Brain pericyte (primary cell): ENCODE results near the gene NRXN3.

ENCODE experiments used
- DNase-seq: peaks from one replicate; pipeline ENCODE4 v3.0.0-alpha.2; 2012; ENCODE audit warnings: low read depth, low spot score

The NRXN3 gene

GRCh38 chr14:79134361-79134760 is 964.2 kb downstream of the NRXN3 start:
- DNase-seq: no peak

GRCh38 chr14:79136071-79137044 is 966.2 kb downstream of the NRXN3 start:
- DNase-seq: no peak

DNA sequence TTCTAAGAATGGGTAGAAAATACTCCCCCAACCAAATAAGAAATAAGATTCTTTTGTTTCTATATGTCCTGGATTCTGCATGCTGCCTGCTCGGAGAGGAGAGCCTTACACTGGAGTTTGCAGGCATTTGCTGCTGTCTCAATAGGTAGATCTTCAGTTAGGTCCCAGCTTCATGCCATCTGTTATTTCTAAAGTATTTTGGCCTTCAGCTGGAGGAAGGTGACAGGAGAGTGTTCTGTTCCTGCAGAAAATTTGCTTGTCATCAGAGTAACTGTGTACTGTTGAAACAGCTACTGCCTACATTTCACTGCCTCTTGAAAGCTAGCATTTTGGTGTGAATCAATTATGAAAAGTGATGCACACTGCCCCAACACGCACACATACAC is 966.9 kb downstream of the NRXN3 start:
- no peak for DNase-seq

- no peak for DNase-seq
Measured at GRCh38 chr14:79137836-79138235, 967.7 kb downstream of the NRXN3 start.

GRCh38 chr14:79144896-79145295 is 974.7 kb downstream of the NRXN3 start:
- no peak for DNase-seq

DNA sequence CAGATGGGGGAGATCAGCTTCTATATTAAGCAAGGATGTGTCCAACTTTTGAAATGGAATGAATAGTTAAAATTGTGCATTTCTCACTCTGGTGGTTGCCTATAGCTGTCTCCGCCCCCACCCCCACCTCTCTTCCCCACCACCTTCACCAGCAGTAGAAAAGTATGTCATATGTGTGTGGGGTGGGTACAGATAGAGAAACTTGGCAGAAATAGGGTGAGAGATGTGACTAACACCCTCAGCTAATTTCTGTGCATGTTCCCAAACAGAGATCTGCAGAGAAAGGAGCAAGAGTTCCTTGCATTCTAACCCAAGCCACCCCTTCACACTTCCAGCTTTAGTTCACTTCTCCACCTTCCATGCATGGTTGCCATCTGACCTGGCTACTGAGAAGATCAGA is 980.1 kb downstream of the NRXN3 start:
- no peak for DNase-seq

- DNase-seq: no peak
Measured at GRCh38 chr14:79157369-79157768, 987.2 kb downstream of the NRXN3 start.

GRCh38 chr14:79161571-79161970 is 991.4 kb downstream of the NRXN3 start:
- no peak for DNase-seq

DNA sequence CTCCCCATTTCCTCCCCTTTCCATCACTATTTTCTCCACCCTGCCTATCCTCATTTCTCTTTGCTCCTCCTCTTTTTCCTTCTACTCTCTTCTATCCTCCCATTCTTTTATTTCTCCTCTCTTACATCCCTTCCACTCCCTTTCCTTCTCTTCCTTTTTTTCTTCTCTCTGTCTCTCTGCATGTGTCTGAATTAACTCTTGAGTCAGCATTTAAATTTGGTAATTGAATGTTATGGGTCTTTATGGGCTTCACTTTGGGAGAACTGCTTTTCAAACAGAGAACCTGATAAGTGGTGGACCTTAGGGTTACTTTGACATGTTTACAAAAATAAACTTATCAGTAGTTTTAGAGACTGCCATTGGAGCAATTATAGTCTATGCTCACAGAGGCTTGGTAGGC is 992.7 kb downstream of the NRXN3 start:
- DNase-seq: no peak

DNA sequence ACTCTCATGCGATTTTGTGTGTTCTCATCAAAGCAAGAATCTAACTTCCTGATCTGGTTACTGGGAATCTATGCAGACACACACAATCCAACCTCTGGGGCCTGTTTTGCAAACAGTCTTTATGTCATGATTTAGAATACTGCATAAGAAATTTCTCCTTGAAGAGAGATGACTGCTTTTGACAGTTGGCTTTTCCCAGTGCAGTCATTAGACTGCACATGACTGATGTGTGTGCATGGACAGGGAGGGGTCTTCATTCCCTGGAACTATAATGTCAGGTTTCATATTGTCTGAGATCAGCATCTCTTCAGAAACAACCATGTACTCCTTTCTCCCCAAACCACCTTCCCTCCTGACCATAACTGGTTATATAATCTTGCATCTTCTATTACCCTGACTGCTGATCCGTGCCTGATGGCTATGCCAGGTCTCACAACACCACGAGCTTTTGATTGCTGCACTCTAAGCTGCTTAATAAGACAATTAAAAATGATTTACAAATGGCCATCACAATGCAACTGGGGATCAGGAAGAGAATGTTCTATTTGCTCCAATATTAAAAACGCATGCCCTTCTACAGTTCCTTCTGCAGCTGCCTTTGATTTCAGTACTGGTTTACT is 995.4 kb downstream of the NRXN3 start:
- no peak for DNase-seq

DNA sequence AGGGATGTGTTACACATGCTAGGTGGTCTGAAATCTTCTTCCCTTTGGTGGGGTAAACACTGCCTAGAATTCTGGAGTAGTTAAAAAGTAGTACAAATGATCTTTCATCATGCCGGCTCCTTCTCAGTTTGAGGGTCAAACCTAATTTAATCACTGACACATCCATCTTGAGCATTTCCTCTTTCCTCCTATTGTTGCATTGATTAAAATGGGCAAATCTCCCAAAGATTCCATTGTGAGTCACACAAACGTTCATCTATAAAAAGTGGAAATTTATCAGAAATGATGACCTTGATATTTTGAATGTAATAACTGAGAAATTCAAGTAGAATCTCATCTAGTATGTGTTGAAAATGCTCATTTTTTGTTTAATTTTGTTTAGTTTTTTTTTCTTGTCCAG is 996.0 kb downstream of the NRXN3 start:
- no peak for DNase-seq

GRCh38 chr14:79167957-79168356 is 997.8 kb downstream of the NRXN3 start:
- no peak for DNase-seq

DNA sequence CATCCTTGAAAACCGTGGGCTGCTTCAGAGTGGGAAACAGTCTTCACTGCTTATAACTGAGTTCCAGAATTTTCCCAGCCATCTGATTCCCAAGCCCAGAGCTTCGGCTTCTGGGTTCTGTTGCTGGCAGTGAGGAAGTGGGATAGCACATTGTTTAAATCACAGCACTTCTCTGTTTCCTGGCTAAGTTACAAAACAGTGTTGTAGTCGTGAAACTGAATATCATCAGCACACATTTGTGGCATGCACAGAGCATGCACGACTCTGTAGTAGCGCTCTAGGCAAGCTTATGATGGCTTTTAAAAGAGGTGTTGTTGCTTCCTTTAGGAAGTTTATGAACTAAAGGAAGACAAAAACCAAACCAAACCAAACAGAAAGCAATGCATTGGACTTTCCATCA is 1005.5 kb downstream of the NRXN3 start:
- DNase-seq: no peak

DNA sequence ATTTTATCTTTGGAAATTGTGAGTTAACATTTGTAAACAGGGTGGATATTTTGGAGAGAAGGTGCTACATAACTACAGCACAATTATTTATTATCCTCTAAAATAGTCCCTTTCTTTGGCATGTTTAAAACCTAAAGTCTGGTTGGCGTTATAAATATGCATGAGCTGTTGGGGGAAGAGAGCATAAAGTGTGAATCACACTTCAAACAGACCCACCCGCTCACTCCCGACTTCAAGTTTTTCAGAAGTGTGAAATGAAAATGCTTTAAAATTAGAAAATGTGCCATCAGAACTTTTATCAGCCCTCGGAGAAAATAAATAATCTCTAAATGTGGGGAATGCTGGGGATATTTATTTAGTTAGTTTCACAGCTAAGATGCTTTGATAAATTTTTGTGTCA is 1006.9 kb downstream of the NRXN3 start:
- no peak for DNase-seq

DNA sequence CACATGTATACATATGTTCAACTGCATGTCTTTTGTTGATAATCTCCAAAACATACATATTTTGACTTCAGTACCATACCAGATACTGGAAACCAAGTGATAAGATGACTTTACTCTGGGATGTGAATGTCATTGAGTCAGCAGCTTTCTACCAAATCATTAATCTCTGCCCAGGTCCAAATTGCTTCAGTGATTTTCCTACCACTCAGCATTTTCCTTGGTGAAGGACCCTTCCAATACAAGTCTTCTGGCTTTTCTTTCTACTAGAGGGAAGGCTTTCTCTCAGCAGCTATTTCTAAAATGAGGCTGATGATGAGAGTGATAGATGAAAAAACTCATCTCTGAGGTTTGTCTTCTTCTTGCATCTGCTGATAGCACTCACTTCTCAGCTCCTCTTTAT is 1008.5 kb downstream of the NRXN3 start:
- DNase-seq: no peak

DNA sequence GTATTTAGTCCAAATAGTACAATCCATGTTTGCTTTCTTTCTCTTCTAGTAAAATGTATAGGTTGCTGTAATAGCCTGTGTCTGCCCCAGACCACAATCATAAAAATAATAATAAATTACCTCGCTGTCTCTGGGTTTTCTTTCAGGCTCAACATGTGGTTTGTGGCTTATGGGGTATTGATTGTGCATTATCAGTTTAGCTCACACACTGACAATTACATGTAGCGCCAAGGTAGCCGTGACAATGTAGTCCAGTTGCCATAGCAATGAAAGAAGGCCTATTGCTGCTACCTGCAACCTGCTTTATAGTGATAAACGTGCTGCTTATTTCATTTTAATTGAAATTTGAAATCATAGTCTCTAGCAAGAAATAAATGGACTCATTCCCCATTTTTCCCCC is 1009.8 kb downstream of the NRXN3 start:
- DNase-seq: no peak

GRCh38 chr14:79180656-79181055 is 1010.5 kb downstream of the NRXN3 start:
- DNase-seq: no peak

DNA sequence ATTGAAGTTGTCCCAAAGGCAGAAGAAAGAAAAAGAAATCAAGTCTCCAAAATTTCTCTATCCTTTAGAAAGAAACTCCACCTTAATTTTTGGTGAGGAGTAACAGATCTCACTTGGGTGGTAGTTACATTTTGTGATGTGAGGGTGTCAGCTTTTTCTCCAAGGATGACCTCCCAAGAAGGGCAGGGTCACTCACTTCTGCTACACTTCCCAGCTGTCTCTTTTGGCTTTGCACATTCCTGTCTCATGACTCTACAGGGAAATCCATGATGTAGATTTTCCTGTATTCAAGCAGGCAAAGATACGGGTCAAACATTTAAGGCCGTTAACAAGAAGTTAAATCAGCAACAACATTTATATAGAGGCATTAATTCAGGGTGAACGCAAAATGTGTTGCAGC is 1016.4 kb downstream of the NRXN3 start:
- DNase-seq: no peak

DNA sequence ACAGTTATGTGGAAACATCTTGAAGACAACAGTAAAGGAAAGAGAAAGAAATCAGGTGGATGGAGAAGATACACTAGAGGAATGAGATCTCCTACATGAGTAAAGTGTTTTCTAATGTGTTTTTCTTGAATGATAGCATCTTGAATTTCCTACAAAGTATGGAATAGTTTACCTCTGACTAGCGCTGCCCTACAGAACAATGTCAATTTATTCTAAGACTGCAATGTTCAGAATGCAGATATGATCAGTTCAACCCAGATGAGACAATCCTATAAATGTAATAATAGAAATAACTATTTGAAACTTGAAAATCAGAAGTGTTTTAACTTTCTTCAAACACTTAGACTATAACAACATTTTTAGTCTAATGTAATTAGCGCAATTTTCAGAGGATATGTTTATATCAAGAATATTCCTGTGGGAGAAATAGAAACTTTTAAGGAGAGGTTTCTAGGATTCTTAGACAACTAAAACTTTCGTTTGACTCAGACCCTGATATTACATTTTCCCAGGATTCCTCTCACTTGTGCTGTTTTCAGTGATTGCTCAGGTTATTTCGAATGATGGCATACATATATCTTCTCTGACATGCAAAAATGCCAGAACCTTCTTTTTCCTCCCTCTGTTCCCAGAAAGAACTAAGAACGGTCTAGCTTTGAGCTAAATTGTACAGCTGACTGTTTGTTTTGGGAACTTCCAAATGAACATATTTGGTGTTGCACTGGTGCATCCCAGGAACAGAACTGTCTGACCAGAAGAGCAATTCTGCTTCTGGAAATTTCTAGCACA is 1023.7 kb downstream of the NRXN3 start:
- no peak for DNase-seq

GRCh38 chr14:79196216-79196615 is 1026.0 kb downstream of the NRXN3 start:
- no peak for DNase-seq

DNA sequence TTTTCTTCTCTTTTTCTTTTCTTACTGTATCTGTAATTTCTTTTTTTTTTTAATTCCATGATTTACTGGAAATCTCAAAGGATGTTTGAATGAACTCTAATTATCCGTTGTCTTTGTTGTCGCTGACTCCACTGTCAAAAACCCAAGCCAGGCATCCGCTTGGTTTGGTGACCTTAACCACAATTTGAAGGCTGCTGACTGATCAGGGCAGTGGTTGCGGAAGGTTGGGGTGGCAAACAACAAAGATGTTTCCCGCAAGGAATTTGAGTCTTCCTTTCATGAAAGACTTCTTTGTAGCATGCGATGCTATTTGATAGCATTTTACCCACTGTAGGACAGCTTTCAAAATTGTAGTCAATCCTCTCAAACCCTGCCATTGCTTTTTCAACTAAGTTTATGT is 1027.3 kb downstream of the NRXN3 start:
- DNase-seq: no peak

DNA sequence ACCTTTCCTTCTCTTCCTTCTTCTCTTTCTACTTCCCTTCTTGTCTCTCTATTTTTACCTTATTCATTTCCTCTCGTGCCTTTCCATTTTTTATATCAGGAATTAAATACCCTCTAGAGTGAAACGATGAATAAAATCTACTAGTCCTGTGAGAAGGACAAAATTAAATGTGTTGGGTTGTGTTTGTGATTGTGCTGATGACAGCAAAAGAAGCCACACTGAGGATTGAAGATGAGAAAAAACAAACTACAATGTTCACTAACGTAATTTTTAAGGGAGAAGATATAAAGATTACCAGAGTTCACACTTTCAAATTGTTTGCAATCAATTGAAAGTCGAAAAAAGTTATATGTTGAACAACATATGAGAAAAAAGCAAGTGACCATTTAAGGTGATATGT is 1029.0 kb downstream of the NRXN3 start:
- DNase-seq: no peak
